ENCODE measurements around the gene BTF3. TPM values are rescaled to one million over a fixed set of nuclear protein-coding genes. Genes with fewer than 3 reads are reported as not detected.
"Not testable (repeated sequence)": the region's sequence is repeated elsewhere in the genome, so short reads cannot be mapped to it uniquely, and the experiment has no call there.

The BTF3 gene
- total RNA-seq = 764 TPM

- ATAC-seq = peak; percentile 94
Measured at GRCh38 chr5:73498057-73498992, at the start of gene BTF3. Gene BTF3, plus strand, starts transcription at chr5:73498442. Its CDS starts 226 bp downstream, at chr5:73498668.

- peak; percentile 81 for ATAC-seq
Measured at GRCh38 chr5:73448463-73449136, 49.6 kb upstream of the BTF3 start, which contains the start of gene FOXD1. Gene FOXD1, minus strand, starts transcription at chr5:73448777. Its CDS starts 415 bp downstream, at chr5:73448362.

GRCh38 chr5:73450137-73450536 is 48.1 kb upstream of the BTF3 start:
- no peak for ATAC-seq

GRCh38 chr5:73450672-73451223 is 47.5 kb upstream of the BTF3 start:
- no peak for ATAC-seq

- peak; percentile 68 for ATAC-seq
Measured at GRCh38 chr5:73451224-73452130, 46.8 kb upstream of the BTF3 start.

- ATAC-seq = no peak
Measured at GRCh38 chr5:73452215-73452614, 46.0 kb upstream of the BTF3 start.

- peak; percentile 78 for ATAC-seq
Measured at GRCh38 chr5:73454379-73455036, 43.7 kb upstream of the BTF3 start.

GRCh38 chr5:73456462-73456861 is 41.8 kb upstream of the BTF3 start:
- ATAC-seq = not testable (repeated sequence)

GRCh38 chr5:73459366-73459765 is 38.9 kb upstream of the BTF3 start:
- no peak for ATAC-seq

- no peak for ATAC-seq
Measured at GRCh38 chr5:73460133-73460532, 38.1 kb upstream of the BTF3 start.

GRCh38 chr5:73464016-73464745 is 34.1 kb upstream of the BTF3 start:
- no peak for ATAC-seq

GRCh38 chr5:73468638-73469037 is 29.6 kb upstream of the BTF3 start:
- not testable (repeated sequence) for ATAC-seq

- ATAC-seq = no peak
Measured at GRCh38 chr5:73469878-73470277, 28.4 kb upstream of the BTF3 start.

- ATAC-seq = no peak
Measured at GRCh38 chr5:73471654-73472053, 26.6 kb upstream of the BTF3 start.

GRCh38 chr5:73472116-73472515 is 26.1 kb upstream of the BTF3 start:
- no peak for ATAC-seq

- ATAC-seq = no peak
Measured at GRCh38 chr5:73480500-73480899, 17.7 kb upstream of the BTF3 start.

GRCh38 chr5:73482383-73483136 is 15.7 kb upstream of the BTF3 start:
- ATAC-seq = no peak

GRCh38 chr5:73483676-73484075 is 14.6 kb upstream of the BTF3 start:
- ATAC-seq = no peak

- ATAC-seq = no peak
Measured at GRCh38 chr5:73484511-73484910, 13.7 kb upstream of the BTF3 start.

- no peak for ATAC-seq
Measured at GRCh38 chr5:73485715-73486114, 12.5 kb upstream of the BTF3 start.
